ENCODE data around the gene S100A2. TPM values are rescaled to one million over a fixed set of nuclear protein-coding genes. Genes with fewer than 3 reads are reported as not detected.
"Not testable (repeated sequence)": the region's sequence is repeated elsewhere in the genome, so short reads cannot be mapped to it uniquely, and the experiment has no call there.

The S100A2 gene
- polyA plus RNA-seq, 1 donor, result 2.0 TPM

DNA sequence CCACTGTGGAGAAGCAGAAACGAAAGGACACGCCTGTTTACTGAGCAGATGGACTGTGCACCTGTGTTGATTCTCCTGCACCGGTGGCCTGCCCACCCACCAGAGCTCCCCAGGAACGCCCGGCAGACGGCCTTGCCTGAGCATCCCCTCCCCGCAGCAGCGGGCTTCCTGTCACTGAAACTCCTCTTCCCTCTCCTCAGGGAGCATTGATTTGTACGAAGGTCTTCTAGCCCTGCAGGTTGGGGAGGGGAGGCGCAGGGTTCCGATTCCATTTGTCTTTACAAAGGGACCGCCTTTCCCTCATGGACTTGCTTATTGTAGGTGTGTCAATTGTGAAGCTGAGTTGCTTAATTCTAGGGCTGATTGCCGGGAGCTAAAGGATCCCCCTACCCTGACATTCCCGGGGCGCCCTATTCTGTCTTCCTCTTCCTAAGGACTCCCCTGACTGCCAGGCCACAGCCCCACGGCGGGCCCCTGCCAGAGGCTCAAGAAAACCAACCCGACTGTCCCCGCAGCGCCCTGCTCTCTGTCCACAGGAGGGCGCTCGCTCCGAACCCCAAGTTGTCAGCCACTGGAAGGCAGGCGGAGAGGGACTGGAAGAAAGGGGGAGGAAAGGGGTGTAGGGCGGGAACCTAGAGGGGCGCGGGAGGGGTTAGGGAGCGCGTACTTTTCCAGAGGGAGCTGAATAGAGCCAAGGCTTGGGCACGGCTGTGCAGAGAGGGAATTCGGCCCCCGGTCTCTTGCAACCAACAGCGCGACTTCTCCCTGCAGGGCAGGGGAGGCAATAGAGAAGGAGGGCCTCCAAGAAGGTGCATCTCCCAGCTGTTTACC is 32.7 kb downstream of the S100A2 start:
- DNase-seq (ENCODE audit: low read depth), result no peak

DNA sequence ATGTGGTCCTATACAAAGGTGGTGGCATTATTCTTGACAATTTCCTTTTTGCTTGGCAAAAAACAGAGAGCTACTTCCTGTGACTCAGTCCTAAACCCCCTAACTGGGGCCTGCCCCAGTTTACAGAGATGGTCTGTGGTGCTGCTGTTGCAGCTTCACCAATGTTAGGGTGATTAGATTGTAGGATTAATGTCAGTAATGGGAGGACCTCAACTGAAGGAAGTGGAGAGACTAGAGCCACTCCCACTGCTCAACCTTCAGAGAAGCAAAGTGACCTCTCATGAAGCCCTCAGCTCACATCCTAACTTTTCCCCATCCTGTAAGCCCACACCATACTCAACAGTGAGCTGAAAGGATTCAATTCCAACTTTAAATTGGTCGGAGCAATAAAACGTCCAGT is 33.5 kb downstream of the S100A2 start:
- no peak for DNase-seq (ENCODE audit: low read depth)

DNA sequence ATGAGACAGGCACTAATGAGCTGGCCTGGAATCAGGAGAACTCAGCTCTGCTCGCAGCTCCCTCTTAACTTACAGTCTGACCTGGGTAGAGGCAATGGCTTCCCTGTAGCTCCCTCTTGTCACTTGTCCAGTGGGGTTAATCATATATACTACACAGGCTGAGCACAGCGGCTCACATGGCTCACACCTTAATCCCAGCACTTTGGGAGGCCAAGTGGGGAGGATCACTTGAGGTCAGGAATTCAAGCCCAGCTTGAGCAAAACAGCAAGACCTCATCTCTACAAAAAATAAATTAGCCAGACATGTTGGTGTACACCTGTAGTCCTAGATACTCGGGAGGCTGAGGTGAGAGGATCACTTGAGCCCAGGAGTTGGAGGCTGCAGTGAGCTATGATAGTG is 34.0 kb downstream of the S100A2 start:
- DNase-seq (ENCODE audit: low read depth), result no peak

DNA sequence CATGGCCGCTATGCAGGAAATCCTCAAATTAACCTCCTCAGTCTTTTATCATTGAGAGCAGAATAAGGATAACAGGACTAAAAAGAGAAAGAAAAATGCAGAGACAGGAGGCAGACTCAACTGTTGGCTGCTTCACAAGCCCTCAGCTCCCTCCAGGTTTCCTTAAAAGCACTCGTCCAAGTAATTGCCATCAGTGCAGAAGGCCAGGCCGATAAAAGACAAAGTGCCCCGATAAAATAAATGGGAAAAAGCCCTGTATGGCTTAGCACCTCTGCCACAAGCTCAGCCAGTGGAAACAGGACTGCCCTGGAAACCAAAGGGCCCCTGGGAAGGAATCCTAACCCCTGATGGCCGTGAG is 38.0 kb downstream of the S100A2 start:
- no peak for DNase-seq (ENCODE audit: low read depth)

DNA sequence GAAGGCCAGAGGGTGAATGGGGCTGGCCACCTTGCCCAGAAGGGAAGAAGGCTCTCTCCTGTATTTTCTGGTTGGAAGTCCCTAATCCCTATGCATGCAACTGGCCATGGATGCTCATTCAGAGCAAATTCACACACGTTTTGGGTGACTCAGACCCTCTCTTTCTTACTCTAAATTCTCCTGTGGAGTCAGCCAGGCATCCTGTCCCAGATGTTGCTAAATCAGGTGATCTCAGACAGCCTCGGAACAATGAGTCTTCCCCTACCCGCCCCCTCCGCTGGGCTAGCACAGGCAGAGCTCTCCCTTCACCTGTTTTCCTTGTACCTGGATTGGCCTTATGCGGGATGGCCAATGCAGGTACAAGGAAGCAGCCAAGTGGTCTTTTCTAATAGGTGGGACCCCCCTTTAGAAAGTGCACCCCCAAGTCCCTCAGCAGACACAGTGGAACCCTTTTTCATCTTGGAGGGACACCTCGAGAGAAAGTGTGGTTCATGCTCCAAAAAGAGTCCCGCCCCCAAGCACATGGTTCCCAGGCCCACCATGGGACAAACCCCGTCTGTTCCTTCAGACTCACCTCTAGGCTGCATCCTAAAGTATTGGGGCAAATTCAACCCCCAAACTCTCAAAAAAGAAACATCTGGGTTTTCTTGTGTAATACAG is 38.5 kb downstream of the S100A2 start:
- no peak for DNase-seq (ENCODE audit: low read depth)

DNA sequence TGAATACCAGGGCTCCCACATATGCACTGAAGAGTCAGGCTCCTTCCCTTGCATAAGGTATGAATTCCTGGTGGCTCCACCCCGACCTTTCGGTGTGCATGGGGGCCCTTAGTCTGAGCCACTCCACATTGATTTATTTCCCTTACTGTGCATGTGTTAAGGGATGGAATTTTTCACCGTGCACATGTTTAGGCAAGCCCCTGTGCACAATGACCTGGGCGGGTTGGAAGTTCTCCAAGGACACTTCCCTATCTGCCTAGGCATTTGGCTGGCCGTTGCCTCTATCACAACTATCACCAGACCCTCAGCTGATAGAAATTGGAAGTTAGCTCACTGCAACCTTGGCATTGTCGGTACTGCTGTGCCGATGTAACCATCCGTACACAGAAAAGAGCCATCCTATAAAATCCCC is 39.5 kb downstream of the S100A2 start:
- DNase-seq (ENCODE audit: low read depth), result no peak

DNA sequence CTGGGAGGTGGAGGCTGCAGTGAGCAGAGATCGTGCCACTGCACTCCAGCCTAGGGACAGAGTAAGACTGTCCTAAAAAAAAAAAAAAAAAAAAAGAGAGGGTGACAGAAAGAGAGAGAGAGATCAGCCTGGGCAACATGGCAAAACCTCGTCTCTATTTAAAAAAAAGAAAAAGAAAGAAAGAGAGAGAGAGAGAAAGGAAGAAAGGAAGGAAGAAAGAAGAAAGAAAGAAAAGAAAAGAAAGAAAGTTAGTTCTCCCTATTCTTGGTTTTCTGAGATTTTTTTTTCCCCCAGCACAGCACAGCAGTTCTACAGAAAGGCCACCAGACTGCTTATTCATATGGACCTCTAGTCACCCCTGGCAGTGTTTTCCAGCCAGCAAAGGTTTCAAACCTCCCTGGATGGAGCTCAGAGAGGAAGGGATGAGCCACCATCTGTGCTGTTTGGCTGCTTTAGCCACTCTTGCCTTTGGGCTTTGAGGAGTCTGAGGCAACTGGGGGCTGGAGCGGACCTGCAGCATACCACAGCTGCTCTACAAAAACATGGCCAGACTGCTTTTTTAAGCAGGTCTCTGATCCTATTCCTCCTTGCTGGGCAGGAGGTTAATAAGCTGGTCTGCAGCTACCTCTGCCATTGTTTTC is 40.4 kb downstream of the S100A2 start:
- DNase-seq (ENCODE audit: low read depth), result no peak

DNA sequence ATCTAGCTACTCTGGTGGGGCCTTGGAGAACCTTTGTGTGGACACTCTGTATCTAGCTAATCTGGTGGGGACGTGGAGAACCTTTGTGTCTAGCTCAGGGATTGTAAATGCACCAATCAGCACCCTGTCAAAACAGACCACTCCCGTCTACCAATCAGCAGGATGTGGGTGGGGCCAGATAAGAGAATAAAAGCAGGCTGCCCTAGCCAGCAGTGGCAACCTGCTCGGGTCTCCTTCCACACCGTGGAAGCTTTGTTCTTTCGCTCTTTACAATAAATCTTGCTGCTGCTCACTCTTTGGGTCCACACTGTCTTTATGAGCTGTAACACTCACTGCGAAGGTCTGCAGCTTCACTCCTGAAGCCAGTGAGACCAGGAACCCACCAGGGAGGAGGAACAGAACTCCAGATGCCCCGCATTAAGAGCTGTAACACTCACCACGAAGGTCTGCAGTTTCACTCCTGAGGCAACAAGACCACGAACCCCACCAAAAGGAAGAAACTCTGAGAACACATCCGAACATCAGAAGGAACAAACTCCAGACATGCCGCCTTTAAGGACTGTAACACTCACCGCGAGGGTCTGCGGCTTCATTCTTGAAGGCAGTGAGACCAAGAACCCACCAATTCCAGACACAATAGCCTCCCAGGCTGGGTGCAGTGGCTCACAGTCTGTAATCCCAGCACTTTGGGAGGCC is 43.1 kb downstream of the S100A2 start:
- not testable (repeated sequence) for DNase-seq (ENCODE audit: low read depth)

DNA sequence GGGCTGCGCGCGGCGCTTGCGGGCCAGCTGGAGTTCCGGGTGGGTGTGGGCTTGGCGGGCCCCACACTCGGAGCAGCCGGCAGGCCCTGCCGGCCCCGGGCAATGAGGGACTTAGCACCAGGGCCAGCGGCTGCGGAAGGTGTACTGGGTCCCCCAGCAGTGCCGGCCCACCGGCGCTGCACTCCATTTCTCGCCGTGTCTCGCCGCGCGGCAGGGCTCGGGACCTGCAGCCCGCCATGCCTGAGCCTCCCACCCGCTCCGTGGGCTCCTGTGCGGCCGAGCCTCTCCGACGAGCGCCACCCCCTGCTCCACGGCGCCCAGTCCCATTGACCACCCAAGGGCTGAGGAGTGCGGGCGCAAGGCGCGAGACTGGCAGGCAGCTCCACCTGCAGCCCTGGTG is 43.8 kb downstream of the S100A2 start:
- DNase-seq (ENCODE audit: low read depth), result not testable (repeated sequence)

DNA sequence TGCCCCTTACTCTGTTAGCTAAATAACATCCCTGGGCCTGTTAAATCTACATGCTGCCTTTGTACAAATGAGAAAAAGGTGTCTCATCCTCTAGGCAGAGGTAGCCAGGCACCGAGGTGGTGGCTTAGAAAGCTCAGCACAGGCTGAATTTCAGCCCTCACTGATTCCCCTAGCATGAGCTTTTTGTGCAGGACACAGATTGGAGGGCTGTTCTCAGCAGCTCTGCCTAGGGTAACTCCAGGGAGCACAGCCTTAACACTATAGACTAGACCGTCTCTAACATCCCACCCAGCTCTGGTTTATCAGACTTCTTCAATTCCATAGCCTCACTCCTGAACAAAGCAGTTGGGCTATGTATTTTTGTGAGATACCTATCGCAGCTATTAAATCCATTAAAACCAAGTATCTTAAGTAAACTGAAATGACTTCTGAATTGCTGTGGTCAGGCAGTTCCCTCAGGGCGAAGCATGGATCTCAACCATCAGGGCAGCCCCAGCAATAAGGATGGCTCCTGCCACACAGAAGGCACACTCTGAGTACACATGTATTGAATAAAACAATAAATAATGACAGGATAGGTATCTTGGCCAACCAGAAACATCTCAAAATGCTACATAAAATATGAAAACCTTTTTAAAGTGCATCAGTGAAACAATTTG is 44.7 kb downstream of the S100A2 start:
- DNase-seq (ENCODE audit: low read depth), result no peak

DNA sequence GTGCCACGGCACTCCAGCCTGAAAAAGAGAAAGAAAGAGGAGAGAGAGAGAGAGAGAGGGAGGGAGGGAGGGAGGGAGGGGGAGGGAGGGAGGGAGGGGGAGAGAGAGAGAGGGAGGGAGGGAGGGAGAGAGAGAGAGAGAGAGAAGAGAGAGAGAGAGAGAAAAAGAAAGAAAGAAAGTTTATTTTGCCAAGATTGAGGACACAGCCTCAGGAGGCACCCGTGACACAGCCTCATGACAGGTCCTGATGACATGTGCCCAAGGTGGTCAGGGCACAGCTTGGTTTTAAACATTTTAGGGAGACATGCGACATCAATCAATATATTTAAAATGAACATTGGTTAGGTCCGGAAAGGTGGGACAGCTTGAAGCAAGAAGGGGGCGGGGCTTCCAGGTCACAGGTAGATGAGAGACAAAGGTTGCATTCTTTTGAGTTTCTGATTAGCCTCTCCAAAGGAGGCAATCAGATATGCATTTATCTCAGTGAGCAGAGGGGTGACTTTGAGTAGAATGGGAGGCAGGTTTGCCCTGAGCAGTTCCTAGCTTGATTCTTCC is 45.4 kb downstream of the S100A2 start:
- not testable (repeated sequence) for DNase-seq (ENCODE audit: low read depth)

DNA sequence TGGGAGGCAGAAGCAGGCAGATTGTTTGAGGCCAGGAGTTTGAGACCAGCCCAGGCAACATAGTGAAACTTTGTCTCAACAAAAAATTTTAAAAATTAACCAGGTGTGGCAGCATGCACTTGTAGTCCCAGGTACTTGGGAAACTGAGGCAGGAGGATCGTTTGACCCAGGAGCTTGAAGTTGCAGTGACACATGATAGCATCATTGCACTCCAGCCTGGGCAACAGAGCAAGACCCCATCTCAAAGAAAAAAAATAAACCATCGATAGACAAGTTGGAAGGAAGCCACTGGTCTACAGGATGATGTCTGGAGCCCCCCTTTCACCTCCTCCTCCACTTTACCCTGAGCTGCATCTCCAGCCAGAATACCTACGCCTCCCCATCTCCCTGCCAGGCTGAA is 46.4 kb downstream of the S100A2 start:
- DNase-seq (ENCODE audit: low read depth), result no peak

DNA sequence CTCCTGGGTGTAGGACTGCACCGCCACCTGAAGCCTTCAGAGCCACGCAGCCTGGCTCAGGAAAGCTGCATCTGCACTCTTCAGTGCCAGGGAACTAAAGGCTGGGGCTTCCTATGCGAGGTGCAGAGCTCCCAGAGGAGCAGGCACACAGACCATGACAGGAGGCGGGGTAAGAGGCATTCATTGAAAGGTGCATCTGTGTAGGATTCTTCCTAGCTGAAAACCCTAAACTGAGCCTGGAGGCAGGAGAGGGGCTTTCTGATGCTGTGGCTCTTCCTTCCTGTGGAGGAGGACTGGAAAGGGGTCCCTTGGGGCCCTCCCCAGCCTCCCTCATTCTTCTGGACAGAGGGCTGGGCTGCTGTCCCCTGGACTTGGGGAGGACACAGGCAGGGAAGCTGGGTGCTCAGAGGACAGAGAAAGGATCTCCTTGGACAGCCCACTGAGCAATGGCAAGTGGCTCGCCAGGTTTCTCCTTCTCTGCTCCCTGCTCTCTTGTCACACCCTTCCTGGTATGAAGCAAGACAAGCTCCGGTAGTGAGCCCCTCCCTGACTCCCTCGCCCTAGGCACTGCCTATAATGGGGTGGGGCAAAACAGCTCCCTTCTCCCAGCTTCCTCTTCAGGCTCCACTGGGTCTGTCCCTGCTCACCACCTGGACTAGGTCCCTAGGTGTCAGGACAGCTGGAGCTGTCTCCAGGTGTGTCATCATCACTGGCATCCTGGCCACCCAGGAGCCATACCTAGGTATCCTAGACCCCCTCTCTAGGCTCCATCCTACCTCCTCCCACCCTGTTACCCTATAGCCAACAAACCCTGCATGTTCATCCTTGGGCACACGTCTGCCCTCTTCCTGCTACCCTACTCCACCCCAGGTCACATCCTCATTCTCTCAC is 49.9 kb downstream of the S100A2 start:
- no peak for DNase-seq (ENCODE audit: low read depth)

DNA sequence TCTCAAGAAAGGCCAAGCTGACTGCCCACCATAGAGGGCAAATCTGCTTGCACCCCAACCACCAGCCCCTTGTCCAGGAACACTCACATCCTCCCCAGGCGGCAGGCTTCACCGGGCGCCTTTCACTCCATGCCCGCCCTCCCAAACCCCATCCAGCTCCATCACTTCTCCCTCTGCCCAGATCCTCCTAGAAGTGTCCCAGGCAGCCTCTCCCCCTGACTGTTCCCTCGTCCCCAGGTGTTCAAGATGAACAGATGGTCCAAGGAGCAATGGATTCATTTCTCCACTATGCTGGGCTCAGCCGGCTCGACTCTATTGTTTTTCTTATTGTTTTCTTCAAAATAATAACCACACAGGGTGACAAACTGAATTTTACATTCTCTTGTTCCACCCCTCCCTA is 52.0 kb downstream of the S100A2 start:
- no peak for DNase-seq (ENCODE audit: low read depth)

DNA sequence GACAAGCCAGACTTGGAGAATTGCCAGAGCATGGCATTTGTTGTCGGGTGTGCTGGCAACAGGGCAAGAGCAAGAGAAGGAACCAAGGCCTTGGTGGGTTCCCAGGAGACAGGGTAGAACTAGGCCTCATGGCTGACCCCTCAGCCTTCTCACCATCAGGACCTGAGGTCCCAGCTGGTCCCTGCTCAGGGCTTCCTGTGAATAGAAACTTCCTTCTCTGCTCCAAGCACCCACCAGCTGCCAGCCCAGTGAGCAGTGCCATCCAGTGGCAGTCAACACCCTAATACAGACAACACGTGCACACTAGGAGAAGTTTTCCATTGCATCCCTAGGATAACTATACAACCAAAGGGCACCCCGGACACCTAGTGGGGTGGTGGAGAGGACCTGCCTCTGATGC is 52.6 kb downstream of the S100A2 start:
- no peak for DNase-seq (ENCODE audit: low read depth)

Other genes starting within 250 kb of the S100A2 start
- gene PGLYRP4, start 217.0 kb downstream of the S100A2 start, polyA plus RNA-seq (ENCODE audit: insufficient read length), result not detected
- 21.2 TPM for gene S100A9, start 208.0 kb downstream of the S100A2 start, polyA plus RNA-seq (ENCODE audit: insufficient read length)
- 2.7 TPM for gene S100A12, start 190.2 kb downstream of the S100A2 start, polyA plus RNA-seq (ENCODE audit: insufficient read length)
- 16.1 TPM for gene S100A8, start 174.8 kb downstream of the S100A2 start, polyA plus RNA-seq (ENCODE audit: insufficient read length)
- gene S100A7A, start 149.3 kb downstream of the S100A2 start, polyA plus RNA-seq (ENCODE audit: insufficient read length), result not detected
- gene S100A7, start 105.2 kb downstream of the S100A2 start, polyA plus RNA-seq (ENCODE audit: insufficient read length), result not detected
- 191 TPM for gene S100A6, start 29.9 kb downstream of the S100A2 start, polyA plus RNA-seq (ENCODE audit: insufficient read length)
- 0.27 TPM for gene S100A5, start 24.9 kb downstream of the S100A2 start, polyA plus RNA-seq (ENCODE audit: insufficient read length)
- gene S100A4, start 20.0 kb downstream of the S100A2 start, polyA plus RNA-seq (ENCODE audit: insufficient read length), result 188 TPM
- gene S100A3, start 16.6 kb downstream of the S100A2 start, polyA plus RNA-seq (ENCODE audit: insufficient read length), result 0.77 TPM
- gene S100A16, start 47.3 kb upstream of the S100A2 start, polyA plus RNA-seq (ENCODE audit: insufficient read length), result 43.0 TPM
- 0.18 TPM for gene S100A14, start 50.5 kb upstream of the S100A2 start, polyA plus RNA-seq (ENCODE audit: insufficient read length)
- 74.0 TPM for gene S100A13, start 61.7 kb upstream of the S100A2 start, polyA plus RNA-seq (ENCODE audit: insufficient read length)
- gene S100A1, start 62.6 kb upstream of the S100A2 start, polyA plus RNA-seq (ENCODE audit: insufficient read length), result 8.1 TPM
- gene CHTOP, start 68.2 kb upstream of the S100A2 start, polyA plus RNA-seq (ENCODE audit: insufficient read length), result 98.0 TPM
- 50.7 TPM for gene SNAPIN, start 92.9 kb upstream of the S100A2 start, polyA plus RNA-seq (ENCODE audit: insufficient read length)
- gene ILF2, start 105.1 kb upstream of the S100A2 start, polyA plus RNA-seq (ENCODE audit: insufficient read length), result 159 TPM
- 12.7 TPM for gene NPR1, start 112.8 kb upstream of the S100A2 start, polyA plus RNA-seq (ENCODE audit: insufficient read length)
- gene INTS3, start 162.2 kb upstream of the S100A2 start, polyA plus RNA-seq (ENCODE audit: insufficient read length), result 39.2 TPM
- gene SLC27A3, start 209.6 kb upstream of the S100A2 start, polyA plus RNA-seq (ENCODE audit: insufficient read length), result 18.1 TPM